NCI-H460 (cell line): Measurements from ENCODE around the gene ERGIC1. TPM values are rescaled to one million over a fixed set of nuclear protein-coding genes. Genes with fewer than 3 reads are reported as not detected.

Source experiments
- small RNA-seq, 2 experiments: library from RNA; depleted of rRNA; stranded (forward); fragments of <200 nt; gene quantifications; one replicate each; pipeline ENCODE3, GENCODE V24; 2014
- total RNA-seq: library from RNA; depleted of rRNA; stranded (reverse); fragments of >200 nt; shearing (Covaris generic); gene quantifications from 2 replicates; pipeline ENCODE4 v1.2.3, GENCODE V29; 2014; rRNA removed

Gene ERGIC1
- total RNA-seq, 1 experiment from 2014 or later, result 189 TPM

Small RNA genes lying within 50 kb of the gene (small RNA-seq; reads per million reads assigned to genes)
- gene AC022217.4, result 0 reads per million in 2 experiments

Other genes starting within 250 kb of the ERGIC1 start
- gene NEURL1B, start 193.0 kb upstream of the ERGIC1 start, total RNA-seq, result 2.3 and 2.4 TPM in 2 replicates
- gene DUSP1, start 63.1 kb upstream of the ERGIC1 start, total RNA-seq, result 441 and 521 TPM in 2 replicates
- gene RPL26L1, start 125.2 kb downstream of the ERGIC1 start, total RNA-seq, result 104 and 105 TPM in 2 replicates
- 135 and 154 TPM in 2 replicates for gene ATP6V0E1, start 149.5 kb downstream of the ERGIC1 start, total RNA-seq
- gene CREBRF, start 222.1 kb downstream of the ERGIC1 start, total RNA-seq, result 4.9 and 5.7 TPM in 2 replicates